GM18519 (cell line): ENCODE results near the gene BTN2A1.
"Not testable (repeated sequence)": the region's sequence is repeated elsewhere in the genome, so short reads cannot be mapped to it uniquely, and the experiment has no call there.

Experiments
- ATAC-seq: cut with Tn5 transposase; IDR thresholded peaks from one replicate; pipeline ENCODE4 v1.9.1; 2021; ENCODE audit warnings: mild to moderate bottlenecking, moderate library complexity; ENCODE audit not compliant: unreplicated experiment, low FRiP score

Gene BTN2A1

DNA sequence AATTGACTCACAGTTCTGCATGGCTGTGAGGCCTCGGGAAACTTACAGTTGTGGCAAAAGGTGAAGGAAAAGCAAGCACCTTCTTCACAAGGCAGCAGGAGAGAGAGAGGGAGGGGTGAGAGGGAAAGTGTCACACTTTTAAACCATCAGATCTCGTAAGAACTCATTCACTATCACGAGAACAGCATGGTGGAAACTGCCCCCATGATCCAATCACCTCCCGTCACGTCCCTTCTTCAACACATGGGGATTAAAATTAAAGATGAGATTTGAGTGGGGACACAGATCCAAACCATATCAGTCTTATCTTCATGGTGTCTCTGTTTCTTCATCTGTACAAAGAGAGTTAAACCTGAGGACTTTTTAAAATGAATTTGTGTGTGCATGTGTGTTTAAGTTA, 28.6 kb downstream of the BTN2A1 start:
- ATAC-seq: no peak

DNA sequence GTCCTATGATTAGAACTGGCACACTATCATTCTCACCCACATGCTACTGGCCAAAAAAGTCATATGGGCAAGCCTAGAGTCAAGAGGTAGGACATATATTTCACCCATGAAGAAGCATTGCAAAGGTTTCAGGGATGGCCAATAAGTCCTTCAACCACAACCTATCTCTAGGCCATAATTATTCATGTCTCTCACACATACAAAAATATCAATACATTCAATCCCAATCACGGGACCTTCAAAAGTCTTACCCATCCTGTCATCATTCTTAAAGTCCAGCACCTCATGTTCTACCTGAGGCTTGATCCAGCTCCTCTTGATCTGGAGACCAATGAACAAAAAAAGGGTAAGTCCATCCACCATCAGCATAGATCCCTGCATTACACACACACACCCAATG, 29.7 kb downstream of the BTN2A1 start:
- ATAC-seq: no peak

DNA sequence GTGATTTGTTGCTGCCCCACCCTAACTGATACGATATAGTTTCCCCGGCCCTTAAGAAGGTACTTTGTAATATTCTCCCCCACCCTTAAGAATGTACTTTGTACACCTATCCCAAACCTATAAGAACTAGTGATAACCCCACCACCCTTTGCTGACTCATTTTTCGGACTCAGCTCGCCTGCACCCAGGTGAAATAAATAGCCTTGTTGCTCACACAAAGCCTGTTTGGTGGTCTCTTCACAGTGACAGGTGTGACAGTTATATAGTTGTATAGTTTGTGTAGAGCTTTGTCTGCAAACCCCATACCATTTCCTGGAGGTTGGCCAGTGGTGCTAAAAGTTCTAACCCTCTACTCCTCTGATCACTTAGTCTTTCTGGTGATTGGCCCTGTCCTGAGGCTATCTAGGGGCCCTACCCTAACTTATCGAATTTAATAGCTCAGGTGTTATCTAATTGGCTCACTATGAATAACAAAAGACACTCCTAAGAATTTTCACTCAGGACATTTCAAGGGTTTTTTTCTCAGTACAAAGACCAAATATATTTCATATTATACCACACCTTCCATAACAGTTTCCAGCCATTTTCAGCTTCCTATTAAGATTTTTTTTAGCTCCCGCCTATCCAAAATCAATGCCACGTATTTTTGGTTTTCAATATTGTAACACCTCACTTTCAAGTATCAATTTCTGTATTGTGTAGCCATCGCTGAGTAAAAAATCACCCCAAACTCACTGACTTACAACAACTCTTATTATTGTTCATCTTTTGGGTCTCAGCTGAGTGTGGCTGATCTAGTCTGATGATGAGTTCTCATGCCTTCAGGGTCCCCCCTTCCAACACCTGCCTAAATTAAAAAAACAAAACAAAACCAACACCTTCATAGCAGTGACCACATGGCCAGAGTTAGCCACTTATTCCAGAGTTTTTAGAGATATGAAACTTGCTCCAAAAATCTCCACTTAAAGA, 32.5 kb downstream of the BTN2A1 start:
- ATAC-seq: no peak

DNA sequence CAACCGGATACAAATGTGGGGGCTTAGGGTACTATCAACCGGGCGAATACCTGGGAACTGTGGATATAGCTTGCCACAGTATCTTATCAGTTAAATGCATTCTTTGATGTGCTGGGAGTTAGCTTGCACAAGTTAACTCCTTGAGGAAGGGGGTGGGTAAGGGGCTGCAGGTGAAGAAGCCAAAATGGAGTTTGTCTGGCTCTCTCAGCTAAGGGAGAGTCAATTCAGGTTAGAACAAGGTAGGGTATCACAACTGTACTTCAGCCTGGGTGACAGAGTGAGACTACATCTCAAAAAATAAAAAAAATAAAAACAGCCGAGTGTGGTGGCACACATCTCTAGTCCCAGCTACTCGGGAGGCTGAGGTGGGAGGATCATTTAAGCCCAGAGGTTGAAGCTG, 33.8 kb downstream of the BTN2A1 start:
- ATAC-seq: no peak

DNA sequence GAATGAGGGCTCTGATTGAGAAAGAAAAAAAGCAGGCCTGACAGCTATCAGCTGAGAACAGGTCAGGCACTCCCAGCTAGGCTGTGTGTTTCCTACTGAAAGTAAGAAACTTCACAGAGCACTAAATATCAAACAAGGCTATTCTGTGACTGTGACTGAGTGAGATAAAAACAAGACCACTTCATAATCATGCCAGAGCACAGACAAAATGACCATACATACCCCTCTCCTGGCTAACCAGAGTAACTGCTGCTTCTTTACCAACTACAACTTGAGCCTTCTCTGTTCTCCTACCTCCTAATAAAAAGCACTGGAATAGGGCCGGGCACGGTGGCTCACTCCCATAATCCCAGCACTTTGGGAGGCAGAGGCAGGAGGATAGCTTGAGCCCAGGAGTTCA, 35.5 kb downstream of the BTN2A1 start:
- ATAC-seq: no peak

DNA sequence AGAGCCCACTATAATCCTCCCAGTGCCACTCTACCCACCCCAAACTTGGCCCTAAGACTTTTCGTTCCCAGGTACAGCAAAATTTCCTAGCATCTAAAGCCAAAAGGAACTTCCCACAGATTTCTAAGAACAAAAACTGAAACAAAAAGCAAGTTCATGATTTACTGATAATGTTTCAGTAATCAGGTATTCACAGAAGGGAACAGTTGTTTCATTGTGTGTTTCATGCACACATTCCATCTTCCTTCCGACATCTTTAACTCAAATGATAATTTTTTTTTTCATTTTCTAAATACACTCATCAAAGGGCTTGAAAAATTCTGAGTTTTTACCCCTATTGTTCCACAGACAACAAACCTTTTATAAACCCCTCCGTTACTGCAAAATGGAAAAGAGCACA, 36.4 kb downstream of the BTN2A1 start:
- ATAC-seq: no peak

DNA sequence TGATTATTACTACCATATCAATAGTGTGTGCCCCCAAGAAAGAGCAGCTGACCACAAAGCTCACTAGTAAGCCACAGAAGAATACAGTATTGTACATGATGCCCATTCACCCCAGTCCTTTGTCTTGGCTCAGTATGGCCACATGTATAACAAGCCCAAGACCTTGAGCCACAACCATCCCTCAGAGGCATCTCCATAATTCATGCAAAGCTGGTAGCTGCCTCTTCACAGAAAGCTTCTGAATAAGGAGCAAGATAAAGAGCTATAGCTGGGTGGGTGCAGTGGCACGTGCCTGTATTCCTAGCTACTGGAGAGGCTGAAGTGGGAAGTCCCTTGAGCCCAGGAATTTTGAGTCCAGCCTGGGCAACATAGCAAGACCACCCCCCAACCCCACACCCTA, 37.5 kb downstream of the BTN2A1 start:
- ATAC-seq: no peak

DNA sequence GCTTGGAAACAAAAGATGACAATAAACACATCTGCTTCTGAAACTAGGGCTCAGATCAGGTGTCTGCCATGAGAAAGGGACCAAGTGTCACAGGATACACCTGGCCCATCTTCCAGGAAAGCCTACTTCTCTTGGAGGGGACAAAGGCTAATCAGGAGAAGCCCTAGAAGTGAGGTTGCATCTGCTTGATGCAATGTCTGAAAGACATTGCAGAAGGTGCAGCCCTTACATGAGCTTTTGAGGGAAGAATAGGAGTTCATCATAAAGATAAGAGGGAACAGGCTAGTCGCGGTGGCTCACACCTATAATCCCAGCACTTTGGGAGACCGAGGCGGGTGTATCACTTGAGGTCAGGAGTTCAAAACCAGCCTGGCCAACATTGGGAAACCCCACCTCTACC, 39.9 kb downstream of the BTN2A1 start:
- no peak for ATAC-seq

DNA sequence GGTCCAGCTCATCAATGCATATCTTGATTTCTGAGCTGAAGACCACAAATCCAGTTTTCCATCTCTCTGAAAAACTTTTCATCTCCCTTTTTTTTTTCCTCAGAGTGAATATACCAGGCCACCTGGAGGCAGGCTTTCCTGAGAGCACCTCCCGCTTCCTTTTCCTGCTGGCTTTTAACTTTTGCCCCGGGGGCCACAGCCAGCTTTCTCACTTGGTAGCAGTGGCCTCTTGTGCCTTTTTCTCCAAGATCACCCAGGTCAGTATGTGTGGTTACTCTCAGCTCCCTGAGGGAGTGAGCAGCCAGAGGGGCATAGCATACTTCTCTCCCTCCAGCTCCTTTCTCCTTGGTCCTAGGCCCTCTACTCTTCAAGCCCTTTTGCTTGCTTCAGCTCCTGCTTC, 42.3 kb downstream of the BTN2A1 start, which contains the start of gene BTN1A1:
TSS of gene BTN1A1 (plus strand) at position 202 of the 400 bp plus-strand sequence. CDS start 984 bp downstream, outside the sequence.
- ATAC-seq: no peak

DNA sequence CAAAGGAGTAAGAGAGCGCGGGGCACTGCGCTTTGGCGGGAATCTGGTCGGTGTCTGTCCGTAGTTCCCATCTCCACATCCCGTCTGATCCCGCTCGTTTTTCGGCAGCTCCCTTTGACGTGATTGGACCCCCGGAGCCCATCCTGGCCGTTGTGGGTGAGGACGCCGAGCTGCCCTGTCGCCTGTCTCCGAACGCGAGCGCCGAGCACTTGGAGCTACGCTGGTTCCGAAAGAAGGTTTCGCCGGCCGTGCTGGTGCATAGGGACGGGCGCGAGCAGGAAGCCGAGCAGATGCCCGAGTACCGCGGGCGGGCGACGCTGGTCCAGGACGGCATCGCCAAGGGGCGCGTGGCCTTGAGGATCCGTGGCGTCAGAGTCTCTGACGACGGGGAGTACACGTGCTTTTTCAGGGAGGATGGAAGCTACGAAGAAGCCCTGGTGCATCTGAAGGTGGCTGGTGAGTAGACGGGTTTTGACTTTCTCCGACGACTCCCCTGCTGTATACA, 43.8 kb downstream of the BTN2A1 start:
- ATAC-seq: no peak

DNA sequence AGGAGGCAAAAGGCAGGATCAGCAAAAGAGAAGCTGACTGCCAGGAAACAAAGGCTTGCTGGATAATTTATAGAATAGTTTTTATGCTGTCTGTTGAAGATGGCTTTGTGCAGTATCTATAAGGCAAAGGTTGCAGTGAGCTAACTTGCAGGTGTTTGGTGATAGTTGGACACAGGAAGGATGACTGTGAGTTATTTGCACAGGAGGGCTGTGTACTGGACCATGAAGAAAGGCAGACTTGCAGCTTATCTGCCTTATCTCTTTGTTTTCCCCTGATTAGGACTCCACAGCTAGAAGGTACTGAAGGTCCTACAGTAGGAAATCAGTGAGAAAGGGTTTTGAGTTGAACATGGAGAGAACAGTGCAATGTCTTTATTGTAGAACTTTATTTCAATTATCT, 44.4 kb downstream of the BTN2A1 start:
- ATAC-seq: no peak

DNA sequence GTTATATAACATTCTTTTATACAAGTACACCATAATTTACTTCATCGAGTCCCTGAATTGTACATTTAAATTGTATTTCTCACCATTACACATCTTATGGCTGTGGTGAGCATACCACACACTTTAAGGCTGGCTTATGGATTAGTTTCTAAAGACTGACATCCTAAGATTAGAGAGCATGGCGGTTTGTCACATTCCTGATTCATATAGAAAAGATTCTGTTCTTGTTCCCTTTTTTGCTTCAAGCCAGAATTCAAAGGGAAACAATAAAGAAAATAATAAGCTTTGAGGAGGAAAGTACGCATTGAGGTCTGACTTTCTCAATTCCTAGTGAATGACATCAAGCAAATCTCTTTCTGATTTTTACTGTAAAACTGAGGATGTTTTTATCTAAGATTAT, 44.9 kb downstream of the BTN2A1 start:
- ATAC-seq: no peak

DNA sequence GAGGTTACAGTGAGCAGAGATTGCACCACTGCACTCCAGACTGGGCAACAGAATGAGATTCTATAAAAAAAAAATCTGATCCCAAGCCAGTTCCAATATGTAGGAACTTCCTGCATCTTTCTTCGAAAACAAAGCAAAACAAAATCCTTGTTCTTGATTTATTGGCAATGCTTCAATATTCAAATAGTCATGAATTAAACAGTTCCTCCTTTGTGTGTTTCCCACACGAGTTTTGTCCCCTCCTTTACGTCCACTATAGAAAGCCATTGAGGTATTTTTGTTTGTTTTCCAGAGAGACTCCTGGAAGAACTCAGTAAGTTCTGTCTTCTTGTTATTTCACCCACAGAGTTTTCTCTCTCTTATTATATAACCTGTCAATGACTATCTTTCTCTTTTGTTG, 49.9 kb downstream of the BTN2A1 start:
- no peak for ATAC-seq

DNA sequence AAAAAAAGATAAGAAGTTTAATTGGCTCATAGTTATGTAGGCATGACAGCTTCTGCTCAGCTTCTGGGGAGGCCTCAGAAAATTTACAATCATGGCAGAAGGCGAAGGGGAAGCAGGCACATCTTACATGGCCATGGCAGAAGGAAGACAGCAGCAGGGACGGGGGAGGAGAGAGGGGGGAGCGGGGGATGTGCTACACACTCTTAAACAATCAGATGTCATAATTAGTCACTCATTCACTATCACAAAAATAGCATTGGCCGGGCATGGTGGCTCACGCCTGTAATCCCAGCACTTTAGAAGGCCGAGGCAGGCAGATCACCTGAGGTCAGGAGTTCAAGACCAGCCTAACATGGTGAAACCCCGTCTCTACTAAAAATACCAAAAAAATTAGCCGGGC, 53.3 kb downstream of the BTN2A1 start:
- not testable (repeated sequence) for ATAC-seq

DNA sequence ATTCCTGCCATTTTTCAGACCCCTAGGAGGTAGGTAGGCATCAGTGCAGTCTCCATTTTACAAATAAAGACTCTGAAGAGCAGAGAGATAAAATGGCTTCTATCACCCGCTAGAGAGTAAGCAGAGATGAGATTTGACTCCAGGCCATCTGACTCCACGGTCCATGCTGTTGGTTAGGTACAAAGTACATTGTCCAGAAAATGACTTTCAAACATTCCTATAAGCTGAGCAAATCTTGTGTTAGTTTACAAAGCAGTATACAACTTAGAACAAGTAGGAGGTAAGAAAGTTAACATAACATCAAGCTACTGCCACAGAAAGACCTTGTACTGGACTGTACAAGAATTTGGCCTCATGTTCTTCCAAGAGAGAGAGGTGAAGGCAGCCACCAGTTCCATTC, 57.2 kb downstream of the BTN2A1 start:
- no peak for ATAC-seq

DNA sequence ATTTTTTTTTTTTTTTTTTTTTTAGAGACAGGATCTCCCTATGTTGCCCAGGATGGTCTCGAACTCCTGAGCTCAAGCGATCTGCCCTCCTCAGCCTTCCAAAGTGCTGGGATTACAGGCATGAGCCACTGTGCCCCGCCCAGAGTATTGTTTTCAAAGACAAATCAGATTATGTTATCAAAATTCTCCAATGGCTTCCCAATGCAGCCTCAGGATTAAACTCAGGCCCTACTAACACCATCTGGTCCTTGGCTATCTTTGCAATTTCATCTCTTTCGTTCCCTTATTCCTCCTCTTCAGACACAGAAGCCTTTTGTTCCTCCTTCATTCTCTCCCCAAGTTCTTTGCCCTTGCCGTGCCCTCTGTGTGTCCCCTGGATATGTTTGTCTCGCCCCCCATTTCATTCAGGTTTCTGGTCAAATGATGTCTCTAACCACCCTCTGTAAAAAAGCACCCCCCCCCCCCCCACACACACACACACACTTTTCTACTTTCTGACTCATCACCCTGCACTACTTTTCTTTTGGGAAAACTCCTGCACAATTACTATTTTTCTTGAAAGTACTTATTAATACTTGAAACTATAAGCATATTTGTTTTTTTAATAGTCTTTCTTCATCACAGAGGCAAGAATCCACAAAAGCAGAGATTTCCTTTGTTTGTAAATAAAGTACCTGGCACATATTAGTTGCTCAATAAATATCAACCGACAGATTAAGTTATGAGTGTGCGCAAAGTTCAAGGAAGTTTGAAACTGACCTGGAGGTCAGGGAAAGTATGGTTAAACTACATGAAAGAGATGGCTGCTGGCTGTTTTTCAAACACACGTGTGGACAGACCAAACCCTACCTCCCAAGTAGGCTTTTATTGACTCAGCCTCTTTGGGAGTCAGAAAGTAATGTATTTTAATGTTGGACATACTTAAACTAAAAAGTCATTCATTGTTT, 59.0 kb downstream of the BTN2A1 start:
- ATAC-seq: no peak
